PC-9 (cell line): Measurements from ENCODE around the gene PRRC2B. TPM values are rescaled to one million over a fixed set of nuclear protein-coding genes. Genes with fewer than 3 reads are reported as not detected.

Experiments used
- BruUV-seq: library from RNA; stranded (reverse); fragments of 400-500 nt; replicated peaks from 2 replicates; lab custom pipeline; 2021; lab: Mats Ljungman, UMichigan
- CTCF ChIA-PET: fragments of 300-600 bp; sonication (Branson Sonifier 250); formaldehyde crosslinking; loops from one replicate; lab custom pipeline; 2022; ENCODE audit warnings: antibody characterized with exemption; lab: Charles Lee
- POLR2A ChIA-PET: fragments of 300-600 bp; sonication (Branson Sonifier 250); formaldehyde crosslinking; loops from one replicate; lab custom pipeline; 2022; ENCODE audit warnings: antibody characterized with exemption; ENCODE audit not compliant: unreplicated experiment; lab: Charles Lee
- DNase-seq, 2 experiments: peaks; one replicate each; pipeline versions ENCODE4 v3.0.0 to v3.0.0-alpha.2; 2015 to 2022; ENCODE audit warnings: mixed read lengths in 1 of 2
- H2AFZ ChIP-seq: fragments of 200-600 bp; sonication (generic); 2 replicates; pipeline ENCODE4 v1.8.1; 2017; ENCODE audit warnings: antibody characterized with exemption
- H3F3A ChIP-seq: fragments of 200-600 bp; sonication (generic); 2 replicates; pipeline ENCODE4 v1.8.1; 2017; ENCODE audit warnings: antibody characterized with exemption, mild to moderate bottlenecking, low read depth; ENCODE audit not compliant: insufficient read depth
- H3K27ac ChIP-seq: fragments of 200-600 bp; sonication (generic); 2 replicates; pipeline ENCODE4 v1.6.1; 2016; ENCODE audit warnings: mixed run types
- H3K27me3 ChIP-seq: fragments of 200-600 bp; sonication (generic); 2 replicates; pipeline ENCODE4 v1.6.1; 2016; ENCODE audit warnings: low read depth, mixed run types; ENCODE audit not compliant: insufficient read depth
- H3K36me3 ChIP-seq: fragments of 200-600 bp; sonication (generic); 2 replicates; pipeline ENCODE4 v1.6.1; 2016; ENCODE audit warnings: low read depth, mixed run types
- H3K4me1 ChIP-seq: fragments of 200-600 bp; sonication (generic); replicated peaks from 2 replicates; pipeline ENCODE4 v1.6.1; 2016; ENCODE audit warnings: mixed run types; ENCODE audit not compliant: insufficient read depth
- H3K4me2 ChIP-seq: fragments of 200-600 bp; sonication (generic); 2 replicates; pipeline ENCODE4 v1.6.1; 2017; ENCODE audit warnings: mixed run types
- H3K4me3 ChIP-seq: fragments of 200-600 bp; sonication (generic); 2 replicates; pipeline ENCODE4 v1.6.1; 2016; ENCODE audit warnings: mixed run types
- H3K79me2 ChIP-seq: fragments of 200-600 bp; sonication (generic); 2 replicates; pipeline ENCODE4 v1.6.1; 2017; ENCODE audit warnings: low read depth, mixed run types
- H3K9me2 ChIP-seq: fragments of 200-600 bp; sonication (generic); 2 replicates; pipeline ENCODE4 v1.8.1; 2017; ENCODE audit warnings: mild to moderate bottlenecking; ENCODE audit not compliant: insufficient read depth
- H3K9me3 ChIP-seq: fragments of 200-600 bp; sonication (generic); 2 replicates; pipeline ENCODE4 v1.8.1; 2016; ENCODE audit warnings: low read depth; ENCODE audit not compliant: insufficient read depth
- H4K20me1 ChIP-seq: fragments of 200-600 bp; sonication (generic); 2 replicates; pipeline ENCODE4 v1.8.1; 2017; ENCODE audit not compliant: insufficient read depth
- CTCF ChIP-seq: fragments of 200-600 bp; sonication (generic); conservative IDR thresholded peaks from 2 replicates; pipeline ENCODE4 v1.6.1; 2017; ENCODE audit warnings: mixed run types, antibody characterized with exemption, mild to moderate bottlenecking, moderate library complexity
- EZH2 ChIP-seq: fragments of 200-600 bp; sonication (generic); IDR thresholded peaks from 2 replicates; pipeline ENCODE4 v1.8.0; 2017; ENCODE audit warnings: antibody characterized with exemption, low read depth
- intact Hi-C: fragments of 100-400 bp; cut with micrococcal nuclease; formaldehyde crosslinking; loops from one replicate; pipeline ENCODE4 v1.10.0; 2022; ENCODE audit not compliant: unreplicated experiment
- total RNA-seq: library from RNA; stranded (reverse); gene quantifications from 2 replicates; pipeline ENCODE4 v1.2.3, GENCODE V29; 2021

PRRC2B gene
- total RNA-seq, 1 experiment from 2014 or later = 361 TPM

- BruUV-seq = no TSS peak
- Histone ChIP-seq H3K4me2 (0 out of 2 replicates have a peak overlapping the region, but pooled peaks have one; percentile 23), H3K9me3 (no peaks in the 10 kb centered on the region), H3K4me3 (no peak overlapping the region), H3K36me3 (peaks cover 10% of the 10 kb centered on the region; the same call in 1 of the 2 replicates), H3K79me2 (peaks cover 100% of the 10 kb centered on the region), H4K20me1 (peaks cover 100% of the 10 kb centered on the region), H3F3A (peaks cover 48% of the 10 kb centered on the region), H3K27ac (no peak overlapping the region), H3K9me2 (no peaks in the 10 kb centered on the region), H3K27me3 (no peaks in the 10 kb centered on the region), H2AFZ (no peak overlapping the region), H3K4me1 (peaks cover 3% of the 10 kb centered on the region)
- intact Hi-C loops = no loop called here
- ChIA-PET POLR2A (no interaction called here), CTCF (interaction anchor here (0.7 kb wide), 1 partner anchor 831 kb away, joined by 17 read pairs; no protein-coding TSS in a partner anchor)
- TF ChIP-seq EZH2 = no peak
- TF ChIP-seq CTCF = no peak
- DNase-seq = no peak
Measured at GRCh38 chr9:131406563-131407436, 12.9 kb downstream of the PRRC2B start.

- intact Hi-C loops = no loop called here
- no peak overlapping the region for H3K27ac ChIP-seq
- H3K27me3 ChIP-seq = no peaks in the 10 kb centered on the region
- H3K4me3 ChIP-seq = no peak overlapping the region
- H3F3A ChIP-seq = peaks cover 49% of the 10 kb centered on the region
- TF ChIP-seq CTCF (no peak), EZH2 (no peak)
- H3K9me3 ChIP-seq = no peaks in the 10 kb centered on the region
- H3K4me2 ChIP-seq = no peak overlapping the region
- ChIA-PET CTCF (no interaction called here), POLR2A (no interaction called here)
- no TSS peak for BruUV-seq
- H3K4me1 ChIP-seq = peaks cover 3% of the 10 kb centered on the region
- peaks cover 100% of the 10 kb centered on the region for H4K20me1 ChIP-seq
- H3K36me3 ChIP-seq = peaks cover 17% of the 10 kb centered on the region; the same call in 1 of the 2 replicates
- H3K79me2 ChIP-seq = peaks cover 100% of the 10 kb centered on the region
- DNase-seq = no peak
- H3K9me2 ChIP-seq = no peaks in the 10 kb centered on the region
- H2AFZ ChIP-seq = no peak overlapping the region
Measured at GRCh38 chr9:131407717-131408195, 13.9 kb downstream of the PRRC2B start.

- Histone ChIP-seq H3F3A (peaks cover 44% of the 10 kb centered on the region), H3K79me2 (peaks cover 100% of the 10 kb centered on the region), H3K9me3 (no peaks in the 10 kb centered on the region), H2AFZ (no peak overlapping the region), H3K36me3 (peaks cover 12% of the 10 kb centered on the region; the same call in 1 of the 2 replicates), H3K4me1 (peaks cover 3% of the 10 kb centered on the region), H3K27ac (no peak overlapping the region), H3K9me2 (no peaks in the 10 kb centered on the region), H3K27me3 (no peaks in the 10 kb centered on the region), H3K4me2 (no peak overlapping the region), H4K20me1 (peaks cover 97% of the 10 kb centered on the region), H3K4me3 (no peak overlapping the region)
- POLR2A ChIA-PET = no interaction called here
- intact Hi-C loops = no loop called here
- BruUV-seq = no TSS peak
- TF ChIP-seq CTCF = no peak
- TF ChIP-seq EZH2 = no peak
- DNase-seq = no peak
- CTCF ChIA-PET = no interaction called here
Measured at GRCh38 chr9:131409458-131409992, 15.6 kb downstream of the PRRC2B start.
